ENCODE data around the gene RAB18.
"Not testable (repeated sequence)": the region's sequence is repeated elsewhere in the genome, so short reads cannot be mapped to it uniquely, and the experiment has no call there.

Gene RAB18

DNA sequence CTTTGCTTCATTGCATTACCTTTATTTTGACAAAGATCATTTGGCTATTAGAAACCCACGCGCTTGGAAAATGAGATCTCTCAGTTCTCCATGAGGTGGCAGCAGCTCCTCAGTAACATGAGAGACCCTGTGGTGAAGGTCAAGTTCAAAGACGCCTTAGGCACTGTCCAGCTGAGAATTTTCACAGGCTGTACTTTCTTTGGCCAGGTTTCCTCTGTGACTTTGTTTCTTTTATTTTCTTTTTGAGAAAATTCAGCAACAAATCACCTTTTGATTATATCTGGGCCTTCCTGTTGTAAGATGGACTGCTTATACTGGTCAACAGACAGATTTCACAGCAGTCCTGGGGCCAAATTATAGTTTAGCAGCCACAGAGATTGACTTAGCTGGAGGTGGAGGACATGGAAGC lies 54.5 kb downstream of the RAB18 start:
- DNase-seq: peak; percentile 30 to 50

DNA sequence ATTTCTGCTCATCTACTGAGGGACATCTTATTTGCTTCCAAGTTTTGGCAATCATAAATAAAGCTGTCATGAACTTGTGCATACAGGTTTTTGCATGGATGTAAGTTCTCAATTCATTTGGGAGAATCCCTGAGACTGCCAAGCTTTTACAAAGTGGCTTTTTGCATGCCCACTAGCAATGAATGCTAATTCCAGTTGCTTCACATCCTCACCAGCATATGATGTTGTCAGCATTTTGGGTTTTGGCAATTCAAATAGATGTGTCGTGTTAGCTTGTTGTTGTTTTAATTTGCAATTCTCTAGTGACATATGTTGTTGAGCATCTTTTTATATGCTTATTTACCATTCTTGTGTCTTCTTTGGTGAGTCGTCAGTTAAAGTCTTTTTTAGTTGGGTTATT lies 57.2 kb downstream of the RAB18 start:
- no peak for DNase-seq

DNA sequence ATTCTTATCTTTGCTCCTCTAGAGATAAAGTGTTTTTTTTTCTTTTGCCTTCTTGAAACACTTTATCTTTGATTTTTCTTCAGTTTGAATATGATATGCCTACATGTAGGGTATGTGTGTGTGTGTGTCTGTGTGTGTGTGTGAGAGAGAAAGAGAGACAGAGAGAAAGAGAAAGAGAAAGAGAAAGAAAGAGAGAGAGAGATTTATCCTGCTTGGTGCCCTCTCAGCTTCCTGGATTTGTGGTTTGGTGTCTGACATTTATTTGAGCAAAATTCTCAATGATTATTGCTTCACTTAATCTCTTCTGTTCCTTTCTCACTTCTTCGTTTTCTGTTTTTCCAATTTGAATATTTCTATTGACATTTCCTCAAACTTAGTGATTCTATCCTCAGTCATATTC lies 60.3 kb downstream of the RAB18 start:
- no peak for DNase-seq

DNA sequence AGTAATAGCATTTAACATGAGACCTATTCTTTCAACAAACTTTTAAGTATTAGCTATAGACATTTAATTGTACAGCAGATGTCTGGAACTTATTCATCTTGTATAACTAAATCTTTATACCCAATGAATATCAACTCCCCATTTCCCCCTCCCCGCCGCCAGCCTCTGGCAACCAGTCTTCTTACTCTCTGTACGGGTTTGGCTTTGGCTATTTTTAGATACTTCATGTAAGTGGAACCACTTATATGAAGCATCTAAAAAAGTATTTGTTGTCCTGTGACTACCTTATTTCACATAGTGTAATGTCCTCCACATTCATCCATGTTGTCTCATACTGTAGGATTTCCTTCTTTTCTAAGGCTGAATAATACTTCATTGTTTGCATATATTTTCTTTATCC lies 60.8 kb downstream of the RAB18 start:
- no peak for DNase-seq

DNA sequence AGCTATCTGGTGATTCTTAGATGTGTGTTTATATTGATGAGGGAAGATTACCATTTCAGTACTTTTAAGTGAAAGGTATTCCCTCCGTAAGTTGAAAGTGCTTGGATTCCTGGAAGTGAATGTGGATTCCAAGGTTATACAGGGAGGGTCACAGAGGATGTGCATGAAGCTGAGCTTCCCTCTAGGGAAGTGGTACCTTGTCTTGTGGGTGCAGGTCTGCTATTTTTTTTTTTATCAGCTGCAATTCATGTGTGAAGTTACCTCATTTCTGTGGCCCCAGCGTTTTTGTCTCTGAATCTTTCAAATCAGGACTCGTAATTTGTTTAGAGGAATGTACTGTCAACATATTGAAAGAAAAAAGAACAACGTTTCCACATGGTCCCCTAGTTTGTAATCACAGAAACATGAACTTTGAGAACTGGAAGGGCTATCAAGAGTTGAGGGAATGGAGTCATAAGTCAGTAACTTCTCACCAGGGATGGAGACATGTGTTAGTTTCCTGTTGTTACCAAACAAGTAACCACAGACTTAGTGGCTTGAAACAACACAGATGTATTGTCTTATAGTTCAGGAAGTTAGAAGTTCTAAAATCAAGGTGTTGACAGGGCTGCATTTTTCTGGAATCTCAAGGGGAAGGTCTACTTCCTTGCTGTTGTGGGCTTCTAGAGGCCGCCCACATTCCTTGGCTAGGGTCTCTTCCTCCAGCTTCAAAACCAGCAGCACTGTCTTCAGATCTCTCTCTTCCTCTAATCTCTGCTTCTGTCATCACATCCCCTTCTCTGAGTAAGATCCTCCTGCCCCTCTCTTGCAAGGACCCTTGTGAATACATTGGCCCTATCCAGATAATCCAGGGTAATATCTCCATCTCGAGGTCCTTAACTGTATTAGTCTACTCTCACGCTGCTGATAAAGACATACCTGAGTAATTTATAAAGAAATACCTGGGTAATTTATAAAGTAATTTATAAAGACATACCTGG lies 64.4 kb downstream of the RAB18 start:
- no peak for DNase-seq

DNA sequence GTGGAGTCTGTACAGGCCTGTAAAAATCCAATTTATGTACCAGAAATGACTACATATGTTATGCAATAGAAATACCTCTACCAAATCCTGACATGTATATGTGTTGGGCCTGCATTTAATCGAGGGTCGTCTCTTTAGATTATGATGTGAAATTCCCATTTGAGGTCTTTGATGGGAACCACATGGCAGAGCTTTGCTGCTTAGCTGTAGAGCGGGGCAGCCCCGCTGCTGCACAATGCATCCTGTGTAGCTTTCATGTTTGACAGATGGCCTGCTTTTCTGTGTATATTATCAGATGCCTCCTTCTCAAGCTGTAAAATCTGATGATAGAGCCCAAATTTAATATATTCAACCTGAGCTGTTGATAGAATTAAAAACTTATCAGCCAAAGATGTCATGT lies 65.8 kb downstream of the RAB18 start:
- no peak for DNase-seq

DNA sequence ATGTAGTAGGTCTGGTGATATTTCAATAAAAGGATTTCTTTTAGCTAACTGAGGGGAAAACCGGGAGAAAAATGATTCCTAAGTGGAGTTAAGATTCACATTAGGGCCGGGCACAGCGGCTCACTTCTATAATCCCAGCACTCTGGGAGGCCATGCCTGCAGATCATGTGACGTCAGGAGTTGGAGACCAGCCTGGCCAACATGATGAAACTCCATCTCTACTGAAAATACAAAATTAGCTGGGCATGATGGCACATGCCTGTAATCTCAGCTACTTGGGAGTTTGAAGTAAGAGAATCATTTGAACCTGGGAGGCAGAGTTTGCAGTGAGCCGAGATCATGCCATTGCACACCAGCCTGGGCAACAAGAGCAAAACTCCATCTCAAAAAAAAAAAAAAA lies 72.9 kb downstream of the RAB18 start:
- not testable (repeated sequence) for DNase-seq

DNA sequence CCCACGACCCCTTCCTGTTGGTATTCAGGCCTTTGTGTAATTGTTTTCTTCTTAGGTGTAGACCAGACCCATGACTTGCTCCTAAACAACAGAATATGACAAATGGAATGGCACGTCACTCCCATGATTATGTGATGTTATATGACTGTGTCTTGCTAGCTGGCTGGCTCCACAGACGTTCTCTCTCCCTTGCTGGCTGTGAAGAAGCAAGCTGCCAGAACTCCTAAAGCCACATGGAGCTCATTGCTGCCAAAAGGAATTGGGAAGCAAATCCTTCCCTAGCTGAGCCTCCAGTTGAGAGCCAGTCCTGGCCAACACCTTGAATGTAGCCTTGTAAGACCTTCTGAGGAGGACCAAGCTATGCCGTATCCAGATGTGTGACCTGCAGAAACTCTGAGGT lies 74.2 kb downstream of the RAB18 start:
- no peak for DNase-seq

DNA sequence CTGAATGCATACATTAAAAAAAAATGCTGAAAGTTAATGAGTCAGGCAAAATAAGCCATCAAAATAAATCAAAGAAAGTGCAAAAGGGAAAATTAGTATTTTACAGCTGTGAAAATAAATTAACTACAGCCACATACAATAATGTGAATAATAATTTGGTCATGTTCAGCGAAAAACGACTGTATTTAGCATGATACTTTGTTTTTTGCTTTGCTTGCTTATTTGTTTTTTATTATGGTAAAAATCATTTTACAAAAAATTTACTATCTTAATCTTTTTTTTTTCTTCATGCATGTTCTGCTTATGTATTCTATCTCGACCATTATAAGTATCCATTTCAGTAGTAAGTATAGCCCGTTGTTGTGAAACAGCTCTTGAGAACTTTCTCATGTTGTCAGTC lies 77.1 kb downstream of the RAB18 start:
- no peak for DNase-seq

DNA sequence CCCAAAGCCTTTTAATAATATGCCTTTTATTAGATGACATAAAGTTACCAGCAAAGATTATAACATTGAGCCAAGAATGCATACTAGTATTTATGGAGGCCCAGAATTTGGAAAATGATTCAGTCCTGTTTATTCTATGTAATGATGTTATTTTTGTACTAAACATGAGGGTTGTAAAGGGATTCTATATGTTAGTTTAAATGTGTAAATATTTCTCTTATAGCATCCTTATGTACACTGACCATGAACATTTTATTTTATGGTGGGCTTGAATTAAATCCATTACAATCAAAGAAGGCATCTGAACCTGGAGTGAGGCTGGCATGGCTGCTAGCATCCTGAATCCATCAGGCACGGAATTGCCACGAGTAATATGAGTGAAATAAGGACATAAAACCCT lies 80.2 kb downstream of the RAB18 start:
- no peak for DNase-seq

Measured in NCI-H526 (cell line).